Panc1 (cell line): ENCODE measurements around the gene ALDH16A1.

Source experiments
- CTCF ChIP-seq: fragments of 450-650 bp; IDR thresholded peaks from 2 replicates; pipeline ENCODE4 v1.5.1; 2017; ENCODE audit warnings: mild to moderate bottlenecking
- REST ChIP-seq, 2 experiments: IDR thresholded peaks; 2 replicates each; pipeline ENCODE4 v1.6.1; 2011 to 2012; ENCODE audit warnings: low read depth in 2 of 2, control low read depth in 1 of 2, low read length in 1 of 2, mild to moderate bottlenecking in 1 of 2, moderate library complexity in 1 of 2; ENCODE audit not compliant: insufficient read depth in 1 of 2
- SIN3A ChIP-seq: IDR thresholded peaks from 2 replicates; pipeline ENCODE4 v1.6.1; 2012; ENCODE audit warnings: low read depth, mild to moderate bottlenecking, low read length, moderate library complexity, borderline replicate concordance; ENCODE audit not compliant: insufficient read depth

GRCh38 chr19:49403404-49404187 lies 49.4 kb upstream of the ALDH16A1 start:
- TF ChIP-seq CTCF: no peak
- no peak for TF ChIP-seq REST (IDR thresholded peaks at IDR 0.05; ENCODE audit: insufficient read depth in 1 of 2, low read depth in 2 of 2, low read length in 1 of 2)
- no peak for TF ChIP-seq SIN3A
